ENCODE results near the gene FAM120B.
A peak's percentile ranks its signal among the peaks of the same experiment; 100 is the strongest.

FAM120B gene

GRCh38 chr6:170420791-170421776, 114.5 kb downstream of the FAM120B start:
- no peak for DNase-seq (ENCODE audit: low read depth in 2 of 2)

DNA sequence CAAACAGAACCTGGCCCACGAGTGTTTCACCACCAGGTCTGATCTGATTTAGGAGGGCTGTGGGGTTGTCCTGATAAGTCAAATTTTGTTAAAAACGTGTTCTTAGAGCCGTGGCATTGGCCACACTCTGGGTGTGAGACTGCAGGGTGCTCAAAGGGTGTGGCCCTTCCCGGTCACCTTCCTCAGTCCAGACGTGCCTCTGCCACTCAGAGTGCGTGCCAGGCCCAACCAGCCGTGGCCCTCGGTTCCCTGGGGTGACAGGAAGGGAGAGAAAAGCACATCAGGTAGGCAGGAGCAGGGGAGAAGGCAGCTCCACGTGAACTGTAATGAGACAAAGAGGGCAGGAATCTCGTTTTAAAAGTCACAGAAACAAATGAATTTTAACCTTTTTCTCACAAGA, 115.4 kb downstream of the FAM120B start:
- DNase-seq (ENCODE audit: low read depth in 2 of 2), result no peak

DNA sequence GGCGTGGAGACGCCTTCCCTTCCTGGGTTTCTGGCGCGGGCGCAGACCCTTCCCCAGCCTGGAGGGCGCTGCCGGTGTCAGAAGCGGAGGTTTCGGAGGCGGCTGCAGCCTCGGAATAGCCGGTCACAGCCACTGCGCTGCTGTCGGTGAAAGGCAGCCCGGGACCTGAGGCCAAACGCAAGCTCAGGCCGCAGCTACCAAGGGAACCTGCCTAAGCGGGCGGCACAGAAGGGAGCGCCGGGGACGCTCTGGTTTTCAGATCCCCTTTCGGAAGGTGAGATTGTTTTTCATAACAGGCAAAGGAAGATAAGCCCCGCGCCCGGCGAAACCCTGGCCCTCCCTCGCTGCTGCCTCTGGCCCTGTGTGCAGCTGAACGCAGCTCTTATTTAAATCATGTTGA, 116.5 kb downstream of the FAM120B start:
- DNase-seq (ENCODE audit: low read depth in 2 of 2), result no peak

DNA sequence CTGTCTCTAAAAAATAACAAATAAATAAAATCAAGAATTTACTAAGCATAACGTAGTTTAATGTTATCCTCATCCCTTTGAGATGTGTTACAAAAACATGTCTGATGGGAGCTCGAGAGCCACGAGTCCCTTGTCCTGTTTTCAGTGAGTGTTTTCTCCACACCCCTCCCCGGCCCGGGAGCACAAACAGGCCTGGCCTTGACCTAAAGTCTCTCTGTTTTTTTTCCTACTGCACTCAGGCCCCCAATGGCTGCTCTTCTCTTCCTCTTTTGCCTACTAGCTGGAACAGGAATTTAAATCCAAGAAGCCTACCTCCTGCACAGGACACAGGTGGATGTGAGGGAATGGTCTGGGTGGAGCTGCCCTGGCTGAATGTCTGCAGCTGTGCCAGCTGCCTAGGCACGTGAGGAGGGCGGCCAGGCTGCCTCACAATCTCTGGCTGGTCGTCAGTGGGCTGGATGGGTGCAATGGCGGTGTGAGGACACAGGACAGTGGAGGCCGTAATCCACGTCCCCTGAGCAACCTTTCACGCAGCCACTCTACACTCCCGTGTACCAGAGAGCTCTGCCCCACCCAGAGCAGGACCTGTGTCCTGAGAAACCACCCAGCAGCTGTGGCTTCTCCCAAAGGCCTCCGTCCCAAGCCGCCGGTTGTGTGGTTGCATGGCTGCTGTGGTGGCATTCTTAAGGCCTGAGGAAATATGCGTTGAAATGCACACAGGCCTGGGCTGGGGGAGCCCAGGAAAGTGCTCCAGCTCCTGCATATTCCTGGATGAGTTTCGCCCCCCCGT, 117.5 kb downstream of the FAM120B start:
- no peak for DNase-seq (ENCODE audit: low read depth in 2 of 2)

- DNase-seq (ENCODE audit: low read depth in 2 of 2), result no peak
Measured at GRCh38 chr6:170424604-170425126, 118.1 kb downstream of the FAM120B start.

GRCh38 chr6:170429450-170429849, 122.9 kb downstream of the FAM120B start:
- no peak for DNase-seq (ENCODE audit: low read depth in 2 of 2)

DNA sequence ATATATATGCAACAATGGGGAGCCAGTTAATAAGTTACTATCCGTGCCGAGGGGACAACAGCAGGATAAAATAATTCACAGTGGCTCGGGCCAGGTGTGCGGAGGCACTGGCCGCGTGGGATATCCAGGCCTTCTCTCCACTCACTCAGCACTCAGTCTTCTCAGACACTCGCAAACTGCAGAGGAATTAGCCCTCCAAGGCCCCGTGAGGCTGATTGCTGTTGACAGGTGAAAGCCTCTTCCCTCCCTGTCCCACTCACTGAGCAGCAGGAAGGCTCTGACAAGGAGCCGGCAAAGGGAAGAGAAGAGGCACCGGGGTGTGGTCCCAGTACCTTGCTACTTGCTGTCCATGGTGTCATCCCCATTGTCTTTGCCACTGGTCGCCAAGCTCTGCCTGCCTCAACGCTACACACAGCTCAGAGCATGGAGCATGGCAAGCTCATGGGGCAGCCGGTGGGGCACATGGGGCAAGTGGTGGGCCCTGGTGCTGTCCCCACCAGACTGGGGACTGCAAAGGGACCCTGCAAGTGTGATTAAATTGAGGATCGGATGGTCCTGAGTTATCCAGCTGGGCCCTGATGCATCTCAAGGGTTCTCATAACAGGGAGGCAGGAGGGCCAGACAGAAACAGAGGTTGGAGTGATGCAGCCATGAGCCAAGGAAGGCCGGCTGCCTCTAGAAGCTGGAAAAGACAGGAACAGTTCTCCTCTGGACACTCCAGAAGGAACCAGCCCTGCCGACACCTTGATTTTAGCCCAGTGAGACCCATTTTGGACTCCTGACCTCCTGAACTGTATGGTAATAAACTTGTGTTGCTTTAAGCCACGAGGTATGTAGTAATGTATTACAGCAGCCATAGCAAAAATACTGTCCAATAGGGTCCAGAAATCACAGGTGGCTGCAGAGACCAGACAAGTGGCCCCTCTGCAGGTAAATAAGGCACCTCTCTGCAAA, 126.9 kb downstream of the FAM120B start:
- no peak for DNase-seq (ENCODE audit: low read depth in 2 of 2)

- DNase-seq (ENCODE audit: low read depth in 2 of 2), result no peak
Measured at GRCh38 chr6:170434117-170434820, 127.7 kb downstream of the FAM120B start.

DNA sequence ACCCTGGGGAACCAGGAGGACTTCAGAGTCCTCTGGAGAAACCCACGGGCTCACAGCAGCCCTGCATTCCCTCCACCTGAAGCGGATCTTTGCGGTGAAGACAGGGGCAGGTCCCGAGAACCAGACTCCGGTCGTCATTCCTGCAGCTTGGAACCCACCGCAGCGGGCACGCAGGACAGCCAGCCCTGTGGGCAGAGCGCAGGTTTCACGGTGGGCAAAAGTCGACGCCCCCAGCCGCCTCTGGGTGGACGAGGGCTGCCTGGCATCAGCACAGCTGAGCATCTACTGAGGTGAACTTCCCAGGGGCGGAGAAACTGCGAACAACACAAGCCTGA, 128.2 kb downstream of the FAM120B start:
- no peak for DNase-seq (ENCODE audit: low read depth in 2 of 2)

- no peak for DNase-seq (ENCODE audit: low read depth in 2 of 2)
Measured at GRCh38 chr6:170435766-170436165, 129.2 kb downstream of the FAM120B start.

- DNase-seq (ENCODE audit: low read depth in 2 of 2), result no peak
Measured at GRCh38 chr6:170436209-170436809, 129.8 kb downstream of the FAM120B start.

DNA sequence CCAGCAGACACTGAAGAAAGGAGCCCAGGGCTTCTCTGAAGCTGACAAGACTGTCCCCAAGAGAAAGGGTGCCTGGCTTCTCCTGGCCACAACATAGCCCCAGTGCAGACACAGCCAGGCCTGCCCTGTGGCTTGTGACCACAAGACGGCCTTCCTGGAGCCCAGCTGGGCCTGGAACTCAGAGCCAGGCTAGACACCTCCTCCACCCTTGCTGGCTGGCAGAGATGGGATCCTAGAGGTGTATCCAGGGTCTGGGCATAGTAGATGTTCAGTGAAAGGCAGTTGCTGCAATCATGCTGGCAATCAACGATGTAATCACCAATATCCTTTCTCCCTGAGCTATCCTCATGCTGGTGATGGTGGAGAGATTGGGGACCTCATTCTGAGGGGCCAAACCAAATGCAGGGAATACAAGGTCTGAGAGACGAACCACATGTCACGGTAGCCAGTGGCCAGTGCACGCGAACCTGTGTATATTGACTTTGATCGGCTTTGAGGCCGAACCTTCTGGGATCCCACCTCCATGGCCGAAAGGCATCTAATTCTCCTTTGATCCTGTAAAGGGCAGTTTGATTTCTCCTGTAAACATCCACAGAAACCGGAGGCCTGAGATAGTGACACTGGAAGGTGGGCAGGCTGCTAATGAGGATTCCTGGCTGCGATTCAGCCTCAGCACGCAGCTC, 131.3 kb downstream of the FAM120B start:
- no peak for DNase-seq (ENCODE audit: low read depth in 2 of 2)

DNA sequence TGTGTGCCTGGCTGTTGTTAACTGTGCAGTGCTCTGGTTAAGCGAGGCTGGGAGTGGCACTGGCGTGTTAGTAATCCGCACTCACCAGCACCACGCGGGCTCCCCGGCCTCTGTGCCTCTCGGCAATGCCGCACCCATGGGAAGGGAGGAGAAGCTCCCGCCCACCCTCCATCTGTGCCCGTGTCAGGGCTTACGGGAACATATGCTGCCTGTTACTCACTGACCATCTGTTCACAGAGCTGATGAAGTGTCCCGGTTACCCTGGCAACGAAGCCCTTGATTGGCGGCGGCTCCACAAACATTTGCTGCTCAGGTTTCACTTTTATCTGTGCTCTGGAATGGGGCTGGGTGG, 131.8 kb downstream of the FAM120B start:
- peak; percentile 24 to 33 for DNase-seq (ENCODE audit: low read depth in 2 of 2)

DNA sequence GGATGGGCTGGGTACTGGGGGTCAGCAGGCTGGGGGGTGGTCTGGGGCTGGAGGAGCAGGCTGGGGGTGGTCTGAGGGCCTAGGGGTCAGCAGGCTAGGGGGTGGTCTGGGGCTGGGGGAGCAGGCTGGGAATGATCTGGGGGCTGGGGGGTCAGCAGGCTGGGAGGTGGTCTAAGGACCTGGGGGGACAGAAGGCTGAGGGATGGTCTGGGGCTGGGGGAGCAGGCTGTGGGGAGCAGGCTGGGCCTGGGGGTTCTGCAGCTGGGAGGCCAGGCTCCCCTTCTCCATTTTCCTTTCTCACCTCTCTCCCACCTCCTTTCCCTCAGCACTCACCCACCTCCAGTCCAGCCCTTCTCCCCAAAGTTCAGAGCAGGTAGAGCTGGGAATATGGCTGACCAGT, 132.3 kb downstream of the FAM120B start:
- DNase-seq (ENCODE audit: low read depth in 2 of 2), result no peak

DNA sequence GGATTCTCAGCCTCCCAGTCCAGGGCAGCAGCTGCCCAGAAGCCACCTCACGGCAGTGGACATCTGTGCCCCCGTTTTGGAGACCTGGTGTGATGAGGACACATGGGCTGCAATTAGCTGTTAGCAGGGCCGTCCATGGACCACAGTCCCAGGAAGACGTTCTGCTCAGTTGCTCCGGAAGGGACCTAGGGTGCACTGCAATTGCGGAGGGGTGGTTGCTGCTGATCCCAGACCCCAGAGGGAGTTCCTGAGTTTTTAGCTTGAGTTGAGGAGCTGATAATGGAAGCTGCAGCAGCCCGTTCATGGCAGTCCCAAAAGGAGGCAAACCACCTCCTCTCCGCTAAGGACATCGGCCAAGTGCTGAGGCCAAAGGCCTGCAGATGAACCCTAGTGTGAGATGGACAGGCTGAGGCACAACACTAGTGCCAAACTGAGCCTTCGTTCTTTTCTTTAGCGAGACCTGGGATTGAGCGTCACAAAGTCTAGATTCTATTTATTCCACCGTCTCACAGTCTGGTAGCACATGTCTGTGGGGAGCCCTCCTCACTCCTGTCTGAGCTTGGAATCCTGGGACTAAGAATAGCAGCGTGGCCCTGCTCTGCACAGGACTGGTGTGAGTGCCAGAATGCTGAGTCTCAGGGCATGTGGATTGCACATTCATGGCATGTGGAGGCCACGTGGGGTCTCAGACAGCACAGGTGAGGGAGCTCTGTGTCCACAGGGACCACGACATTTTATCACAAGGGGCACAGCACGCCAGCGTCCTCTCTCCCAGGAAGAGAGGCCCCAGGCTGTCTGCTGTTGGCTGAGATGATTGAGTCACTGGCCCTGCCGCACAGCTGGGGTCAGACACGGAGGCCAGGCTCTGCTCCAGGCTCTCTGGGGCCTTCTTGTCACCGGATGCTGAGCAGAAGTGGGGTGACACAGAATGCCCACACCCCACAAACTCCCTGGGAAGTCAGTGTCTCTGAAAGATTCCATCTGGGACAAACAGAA, 133.1 kb downstream of the FAM120B start:
- no peak for DNase-seq (ENCODE audit: low read depth in 2 of 2)

- DNase-seq (ENCODE audit: low read depth in 2 of 2), result no peak
Measured at GRCh38 chr6:170440437-170440836, 133.9 kb downstream of the FAM120B start.

GRCh38 chr6:170441316-170441715, 134.8 kb downstream of the FAM120B start:
- DNase-seq (ENCODE audit: low read depth in 2 of 2), result no peak

DNA sequence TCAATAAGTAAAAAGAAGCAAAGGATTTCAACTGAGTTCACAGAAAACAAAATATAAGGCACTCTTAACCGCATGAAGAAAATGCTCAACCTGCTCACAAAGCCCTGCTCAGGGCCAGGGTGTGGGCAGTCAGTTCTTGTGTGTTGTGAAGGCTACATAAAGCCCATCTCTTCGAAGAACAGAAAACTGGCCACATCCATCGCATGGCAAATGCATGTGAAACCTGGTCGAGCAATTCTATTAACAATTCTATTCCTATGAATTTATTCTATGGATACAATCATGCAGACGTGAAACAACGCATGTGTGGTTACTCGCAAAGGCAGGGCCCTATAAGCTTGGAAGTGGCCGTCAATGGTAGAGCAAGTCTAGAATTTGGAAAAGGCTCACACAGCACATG, 136.0 kb downstream of the FAM120B start:
- DNase-seq (ENCODE audit: low read depth in 2 of 2), result no peak
